Activated naive CD4-positive, alpha-beta T cell treated with anti-CD3 and anti-CD28 coated beads for 36 hours (primary cell): Measurements from ENCODE around the gene FARP1. TPM values are rescaled to one million over a fixed set of nuclear protein-coding genes. Genes with fewer than 3 reads are reported as not detected.

Experiments
- CTCF ChIA-PET: fragments of 350-600 bp; sonication (Branson Sonifier 250); formaldehyde crosslinking; loops from one replicate; lab custom pipeline; 2021; ENCODE audit warnings: antibody characterized with exemption; lab: Charles Lee
- DNase-seq: peaks from one replicate; pipeline ENCODE4 v3.0.0-alpha.2; 2020
- H3K27ac Mint-ChIP-seq: one replicate; pipeline ENCODE4 v1.8.0; 2021; ENCODE audit warnings: mild to moderate bottlenecking, mixed read lengths
- H3K27me3 Mint-ChIP-seq: one replicate; pipeline ENCODE4 v1.8.0; 2021; ENCODE audit warnings: low read depth, mixed read lengths
- H3K36me3 Mint-ChIP-seq: one replicate; pipeline ENCODE4 v1.8.0; 2021; ENCODE audit warnings: low read depth, mixed read lengths
- H3K4me1 Mint-ChIP-seq: one replicate; pipeline ENCODE4 v1.8.0; 2021; ENCODE audit warnings: low read depth, mixed read lengths
- H3K4me3 Mint-ChIP-seq: one replicate; pipeline ENCODE4 v1.8.0; 2021; ENCODE audit warnings: mild to moderate bottlenecking, moderate library complexity, mixed read lengths
- H3K9me3 Mint-ChIP-seq: one replicate; pipeline ENCODE4 v1.8.0; 2021; ENCODE audit warnings: mixed read lengths
- intact Hi-C: fragments of 100-400 bp; cut with micrococcal nuclease; formaldehyde crosslinking; loops from one replicate; pipeline ENCODE4 v1.15.1; 2023
- total RNA-seq, 2 experiments: library from RNA; stranded (reverse); gene quantifications; one replicate each; pipeline ENCODE4 v1.2.3, GENCODE V29; 2021

FARP1 gene
- total RNA-seq, 2 experiments from 2014 or later: 0.27 to 0.38 TPM

DNA sequence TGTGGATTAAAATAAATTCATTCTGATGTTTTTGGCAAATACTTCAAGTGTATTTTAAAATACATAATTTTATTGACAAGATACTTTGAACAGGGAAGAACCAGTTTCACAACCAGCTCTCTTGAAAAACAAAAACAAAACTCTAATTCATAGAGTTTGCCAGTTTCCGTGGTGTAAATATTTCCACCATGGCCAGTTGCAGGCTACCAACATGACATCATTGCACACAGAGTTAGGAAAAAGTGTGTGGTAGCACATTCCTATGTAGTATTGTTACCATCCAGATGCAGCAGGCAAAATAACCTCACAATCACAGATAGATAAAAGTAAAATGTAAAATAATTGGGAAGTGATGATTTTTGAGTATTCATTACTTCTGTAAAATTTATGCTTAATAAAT lies 41.9 kb downstream of the FARP1 start:
- Mint-ChIP-seq H3K9me3 (no peaks in the 10 kb centered on the region), H3K36me3 (no peaks in the 10 kb centered on the region), H3K4me1 (no peaks in the 10 kb centered on the region), H3K27ac (no peak overlapping the region), H3K4me3 (no peak overlapping the region), H3K27me3 (peaks cover 5% of the 10 kb centered on the region)
- intact Hi-C loops: no loop called here
- DNase-seq: no peak
- CTCF ChIA-PET: no interaction called here

GRCh38 chr13:98187155-98187964 lies 44.5 kb downstream of the FARP1 start:
- no peak for DNase-seq
- Mint-ChIP-seq H3K4me1 (no peaks in the 10 kb centered on the region), H3K36me3 (no peaks in the 10 kb centered on the region), H3K27ac (no peak overlapping the region), H3K27me3 (peaks cover 3% of the 10 kb centered on the region), H3K4me3 (no peak overlapping the region), H3K9me3 (no peaks in the 10 kb centered on the region)
- intact Hi-C loops: no loop called here
- CTCF ChIA-PET: no interaction called here

DNA sequence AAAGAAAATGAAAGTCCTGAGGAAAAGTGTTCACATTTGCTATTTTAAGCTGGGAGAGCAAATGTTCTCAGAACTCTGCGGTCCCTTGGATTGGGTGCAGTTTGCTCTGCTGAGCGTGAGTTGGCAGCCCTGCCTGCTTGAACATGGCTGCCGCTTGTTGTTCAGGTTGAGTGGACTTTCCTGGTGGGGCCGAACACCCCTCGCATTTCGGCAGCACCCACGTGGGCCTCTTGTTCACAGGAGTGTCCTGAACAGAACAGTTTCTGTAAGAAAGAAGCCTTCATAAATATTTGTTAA lies 45.0 kb downstream of the FARP1 start:
- H3K9me3 Mint-ChIP-seq: no peaks in the 10 kb centered on the region
- CTCF ChIA-PET: no interaction called here
- intact Hi-C loops: no loop called here

GRCh38 chr13:98188544-98189166 lies 45.8 kb downstream of the FARP1 start:
- Mint-ChIP-seq H3K27ac (no peak overlapping the region), H3K9me3 (no peaks in the 10 kb centered on the region), H3K4me1 (no peaks in the 10 kb centered on the region), H3K27me3 (peaks cover 3% of the 10 kb centered on the region), H3K4me3 (no peak overlapping the region), H3K36me3 (no peaks in the 10 kb centered on the region)
- CTCF ChIA-PET: interaction anchor here (0.6 kb wide), 1 partner anchor 16 kb away, joined by 3 read pairs; no protein-coding TSS in a partner anchor
- no peak for DNase-seq
- intact Hi-C loops: no loop called here

More for the DNA sequence above, 45.0 kb downstream of the FARP1 start:
- Mint-ChIP-seq H3K4me1 (no peaks in the 10 kb centered on the region), H3K27ac (no peak overlapping the region), H3K36me3 (no peaks in the 10 kb centered on the region), H3K27me3 (peaks cover 3% of the 10 kb centered on the region), H3K4me3 (no peak overlapping the region)
- no peak for DNase-seq

DNA sequence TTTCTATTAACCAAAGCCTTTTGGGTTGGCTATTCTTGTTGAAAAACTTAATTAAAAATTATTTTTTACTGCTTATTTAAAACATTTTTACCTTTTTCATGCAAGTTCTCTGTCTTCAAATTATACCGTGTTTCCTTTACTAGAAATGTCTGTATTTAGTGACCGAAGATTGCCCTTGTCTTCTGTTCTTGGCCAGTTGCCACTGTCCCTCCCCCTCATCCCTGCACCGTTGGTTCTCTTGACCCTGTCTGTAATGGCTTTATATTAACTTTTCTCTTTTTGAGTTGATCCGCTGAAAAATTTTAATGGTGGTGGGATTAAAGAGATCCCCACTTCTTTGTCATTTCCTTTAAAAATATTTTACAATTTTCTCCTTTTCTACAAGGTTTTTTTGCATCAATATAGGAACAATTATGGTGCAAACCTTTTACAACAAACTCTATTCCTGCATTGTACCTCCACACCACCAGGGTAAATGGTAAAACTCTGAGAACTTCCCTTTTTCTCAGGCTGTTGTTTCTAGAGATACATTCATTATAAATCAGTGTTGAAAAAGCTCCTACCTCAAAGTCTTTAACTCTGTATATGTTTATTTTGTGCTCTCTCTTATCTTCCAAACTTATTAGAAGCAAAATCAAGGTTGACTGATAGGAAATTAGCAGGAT lies 47.1 kb downstream of the FARP1 start:
- intact Hi-C loops: no loop called here
- H3K4me1 Mint-ChIP-seq: no peaks in the 10 kb centered on the region
- no peaks in the 10 kb centered on the region for H3K9me3 Mint-ChIP-seq
- CTCF ChIA-PET: no interaction called here
- no peak overlapping the region for H3K27ac Mint-ChIP-seq
- peaks cover 3% of the 10 kb centered on the region for H3K27me3 Mint-ChIP-seq
- DNase-seq: no peak
- no peak overlapping the region for H3K4me3 Mint-ChIP-seq
- H3K36me3 Mint-ChIP-seq: no peaks in the 10 kb centered on the region

DNA sequence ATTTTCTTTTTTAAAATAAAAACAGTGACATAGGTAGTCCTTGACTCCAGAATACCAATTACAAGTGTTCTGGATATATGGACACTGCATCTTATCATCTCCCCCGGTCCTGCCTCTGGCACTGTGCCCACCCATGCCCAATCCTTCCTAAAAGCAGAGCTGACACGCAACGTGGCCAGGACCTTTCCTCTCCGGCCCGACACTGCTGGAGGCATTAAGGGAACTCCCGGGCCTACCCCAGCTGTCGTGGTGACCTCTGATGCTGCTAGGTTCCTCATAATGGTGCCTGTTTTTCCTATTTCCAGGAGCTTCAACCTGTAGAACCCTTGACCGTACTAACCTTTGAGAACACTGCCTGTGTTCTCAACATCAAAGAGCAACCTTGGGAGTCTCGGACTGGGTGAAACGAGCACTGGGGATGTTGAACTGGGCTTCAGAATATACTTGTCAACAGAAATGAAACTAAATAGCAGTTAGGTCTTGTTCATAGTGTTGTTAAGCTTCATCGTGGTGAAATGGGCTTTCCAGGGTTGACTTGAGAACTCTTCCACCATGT lies 48.1 kb downstream of the FARP1 start:
- CTCF ChIA-PET: no interaction called here
- H3K9me3 Mint-ChIP-seq: no peaks in the 10 kb centered on the region
- no peak overlapping the region for H3K4me3 Mint-ChIP-seq
- no peaks in the 10 kb centered on the region for H3K36me3 Mint-ChIP-seq
- DNase-seq: no peak
- H3K4me1 Mint-ChIP-seq: no peaks in the 10 kb centered on the region
- peaks cover 3% of the 10 kb centered on the region for H3K27me3 Mint-ChIP-seq
- intact Hi-C loops: no loop called here
- H3K27ac Mint-ChIP-seq: no peak overlapping the region

GRCh38 chr13:98192008-98192407 lies 49.1 kb downstream of the FARP1 start:
- CTCF ChIA-PET: no interaction called here
- intact Hi-C loops: no loop called here
- Mint-ChIP-seq H3K27me3 (no peaks in the 10 kb centered on the region), H3K9me3 (no peaks in the 10 kb centered on the region), H3K4me3 (no peak overlapping the region), H3K4me1 (no peaks in the 10 kb centered on the region), H3K36me3 (no peaks in the 10 kb centered on the region), H3K27ac (no peak overlapping the region)
- DNase-seq: no peak

DNA sequence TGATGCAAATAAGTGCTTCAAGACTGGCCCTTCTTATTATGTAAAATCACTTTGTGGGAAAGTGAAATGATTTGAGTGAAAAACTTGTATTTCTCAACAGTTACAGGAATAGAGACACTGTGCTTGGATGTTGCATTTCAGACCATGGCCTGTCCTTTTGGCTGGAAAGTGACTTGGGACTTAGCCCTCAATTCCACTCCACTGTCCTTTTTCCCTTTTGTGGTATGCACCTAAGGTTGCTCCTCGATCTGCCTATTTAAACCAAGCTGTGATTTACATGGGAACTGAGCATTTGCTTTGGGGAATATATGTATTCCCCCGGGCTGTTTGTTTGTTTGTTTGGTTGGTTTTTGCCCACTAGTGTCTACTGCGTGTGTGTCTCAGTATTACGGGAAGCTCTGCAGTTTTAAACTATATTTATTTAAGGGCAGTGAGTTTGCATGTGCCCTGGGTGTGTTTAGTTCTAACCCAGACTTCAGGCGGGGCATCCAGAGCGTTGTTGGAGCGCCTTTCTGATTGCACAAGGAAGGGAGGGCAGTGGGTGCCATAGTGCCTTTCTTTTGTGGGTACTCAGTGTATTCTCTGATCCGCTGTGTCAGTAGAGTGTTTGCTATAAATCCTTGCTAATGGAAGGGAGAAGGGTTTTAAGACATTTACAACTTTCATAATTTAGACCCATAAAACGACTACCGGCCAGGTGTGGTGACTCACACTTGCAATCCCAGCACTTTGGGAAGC lies 52.3 kb downstream of the FARP1 start:
- Mint-ChIP-seq H3K27me3 (peaks cover 2% of the 10 kb centered on the region), H3K4me1 (no peaks in the 10 kb centered on the region), H3K4me3 (no peak overlapping the region), H3K9me3 (no peaks in the 10 kb centered on the region), H3K27ac (no peak overlapping the region), H3K36me3 (no peaks in the 10 kb centered on the region)
- DNase-seq: no peak
- intact Hi-C loops: no loop called here
- CTCF ChIA-PET: no interaction called here

- H3K36me3 Mint-ChIP-seq: no peaks in the 10 kb centered on the region
- H3K27ac Mint-ChIP-seq: no peak overlapping the region
- H3K4me1 Mint-ChIP-seq: no peaks in the 10 kb centered on the region
- CTCF ChIA-PET: no interaction called here
- intact Hi-C loops: no loop called here
- peaks cover 2% of the 10 kb centered on the region for H3K27me3 Mint-ChIP-seq
- no peak for DNase-seq
- no peak overlapping the region for H3K4me3 Mint-ChIP-seq
- no peaks in the 10 kb centered on the region for H3K9me3 Mint-ChIP-seq
Measured at GRCh38 chr13:98198683-98199082, 55.8 kb downstream of the FARP1 start.

DNA sequence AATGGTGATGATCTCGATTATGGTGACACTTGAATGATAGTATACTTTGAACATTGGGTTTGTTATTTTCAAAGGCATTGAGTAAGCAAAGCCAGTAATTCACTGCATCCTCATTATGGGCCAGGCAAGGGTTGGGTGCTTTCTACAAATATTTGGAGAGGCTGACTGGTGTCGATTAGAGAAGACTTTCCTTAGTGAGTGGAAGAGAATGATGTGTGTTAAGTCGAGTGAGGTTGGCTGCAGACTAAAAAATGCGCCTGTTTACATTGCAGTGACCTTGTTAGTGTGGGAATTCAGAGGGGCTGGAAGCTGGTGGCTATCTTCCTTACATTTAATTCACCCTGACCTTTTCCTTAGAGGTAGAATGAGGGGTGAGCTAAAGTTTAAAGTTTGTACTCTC lies 56.6 kb downstream of the FARP1 start:
- no peak overlapping the region for H3K4me3 Mint-ChIP-seq

DNA sequence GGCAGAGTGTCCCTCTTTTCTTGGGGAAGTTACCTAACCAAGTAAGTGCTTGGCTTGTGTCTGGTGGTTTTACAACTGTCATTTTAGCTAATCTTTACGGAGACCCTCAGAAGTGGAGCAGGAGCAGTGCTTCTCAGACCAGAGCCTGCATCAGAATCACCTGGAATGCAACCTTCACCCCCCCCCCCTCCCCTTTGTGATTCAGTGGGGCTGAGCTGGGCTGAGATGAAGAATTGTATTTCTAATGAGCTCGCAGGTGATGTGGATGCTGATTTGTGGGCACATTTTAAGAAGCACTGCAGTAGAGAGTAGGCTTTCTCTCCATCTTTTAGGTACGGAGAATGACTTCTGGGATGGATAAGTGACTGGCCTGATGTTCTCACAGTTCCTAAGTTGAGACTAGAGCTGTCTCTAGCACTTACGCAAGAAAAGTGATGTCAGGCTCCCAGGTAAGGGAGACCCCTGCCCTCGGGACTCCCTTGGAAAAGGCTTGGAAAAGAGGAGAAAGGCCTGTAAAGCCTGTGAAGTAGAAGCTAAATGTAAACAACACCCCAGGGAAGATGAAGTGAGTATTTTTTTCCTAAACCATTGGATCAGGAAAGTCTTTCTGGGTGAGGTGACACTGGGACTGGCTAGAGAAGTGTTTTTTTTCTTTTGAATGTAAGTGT lies 57.5 kb downstream of the FARP1 start:
- Mint-ChIP-seq H3K27ac (no peak overlapping the region), H3K4me1 (no peaks in the 10 kb centered on the region), H3K36me3 (no peaks in the 10 kb centered on the region), H3K27me3 (peaks cover 2% of the 10 kb centered on the region), H3K4me3 (no peak overlapping the region), H3K9me3 (peaks cover 4% of the 10 kb centered on the region)
- DNase-seq: no peak
- CTCF ChIA-PET: no interaction called here
- intact Hi-C loops: no loop called here

More for the DNA sequence above, 56.6 kb downstream of the FARP1 start:
- no peak overlapping the region for H3K27ac Mint-ChIP-seq
- peaks cover 2% of the 10 kb centered on the region for H3K27me3 Mint-ChIP-seq
- DNase-seq: no peak
- no peaks in the 10 kb centered on the region for H3K36me3 Mint-ChIP-seq
- H3K9me3 Mint-ChIP-seq: no peaks in the 10 kb centered on the region
- no peaks in the 10 kb centered on the region for H3K4me1 Mint-ChIP-seq
- CTCF ChIA-PET: no interaction called here
- intact Hi-C loops: no loop called here

DNA sequence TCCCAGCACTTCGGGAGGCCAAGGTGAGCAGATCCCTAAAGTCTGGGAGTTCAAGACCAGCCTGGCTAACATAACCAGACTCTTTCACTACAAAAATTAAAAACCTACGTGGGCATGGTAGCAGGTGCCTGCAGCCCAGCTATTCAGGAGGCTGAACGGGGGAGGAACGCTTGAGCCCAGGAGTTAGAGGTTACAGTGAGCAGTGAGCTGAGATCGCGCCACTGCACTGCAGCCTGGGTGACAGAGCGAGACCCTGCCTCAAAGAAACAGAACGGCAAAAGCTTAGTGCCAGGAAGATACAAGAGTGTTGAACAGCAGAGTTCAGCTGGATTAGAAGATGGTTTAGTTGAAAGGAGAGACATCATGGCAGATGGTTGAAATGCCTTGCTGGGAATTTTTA lies 58.3 kb downstream of the FARP1 start:
- Mint-ChIP-seq H3K27ac (no peak overlapping the region), H3K36me3 (no peaks in the 10 kb centered on the region), H3K27me3 (peaks cover 4% of the 10 kb centered on the region), H3K9me3 (peaks cover 10% of the 10 kb centered on the region), H3K4me3 (no peak overlapping the region), H3K4me1 (no peaks in the 10 kb centered on the region)
- intact Hi-C loops: no loop called here
- no peak for DNase-seq
- CTCF ChIA-PET: no interaction called here
